Sigmoid colon (tissue), 7 donors: Measurements from ENCODE around the gene PCGF2. TPM values are rescaled to one million over a fixed set of nuclear protein-coding genes. Genes with fewer than 3 reads are reported as not detected.
"Not testable (repeated sequence)": the region's sequence is repeated elsewhere in the genome, so short reads cannot be mapped to it uniquely, and the experiment has no call there.

Experiments used
- DNase-seq: peaks from one replicate; pipeline ENCODE4 v3.0.0-alpha.2; 2019
- H3K27ac ChIP-seq, 4 donors: fragments of 200-600 bp; sonication (generic); one replicate each; pipeline ENCODE4 v1.5.1; 2016 to 2019; ENCODE audit warnings: mild to moderate bottlenecking in 1 of 4
- H3K27me3 ChIP-seq, 3 donors: fragments of 200-600 bp; sonication (generic); one replicate each; pipeline ENCODE4 v1.5.1; 2019; ENCODE audit warnings: mild to moderate bottlenecking in 1 of 3
- H3K36me3 ChIP-seq, 4 donors: fragments of 200-600 bp; sonication (generic); one replicate each; pipeline ENCODE4 v1.5.1; 2016 to 2019
- H3K4me1 ChIP-seq, 4 donors: fragments of 200-600 bp; sonication (generic); one replicate each; pipeline ENCODE4 v1.5.1; 2017 to 2019
- H3K4me3 ChIP-seq, 4 donors: fragments of 200-600 bp; sonication (generic); one replicate each; pipeline ENCODE4 v1.5.1; 2017 to 2019; ENCODE audit warnings: mild to moderate bottlenecking in 2 of 4, moderate library complexity in 1 of 4
- H3K9me3 ChIP-seq, 4 donors: fragments of 200-600 bp in 3 of 4; sonication (generic) in 3 of 4; one replicate each; pipeline versions ENCODE4 v1.5.1 to v1.6.1; 2013 to 2019
- CTCF ChIP-seq, 4 experiments: fragments of 450-650 bp in 3 of 4; fragments of 200-600 bp in 1 of 4; IDR thresholded peaks; one replicate each; pipeline ENCODE4 v1.5.1; 2016 to 2019; ENCODE audit warnings: antibody characterized with exemption in 4 of 4, mild to moderate bottlenecking in 3 of 4, moderate library complexity in 2 of 4
- EP300 ChIP-seq, 4 donors: sonication (generic); formaldehyde crosslinking; IDR thresholded peaks; one replicate each; pipeline ENCODE4 v1.6.1; 2017; ENCODE audit warnings: antibody characterized with exemption in 4 of 4
- POLR2A ChIP-seq, 2 donors: fragments of 450-650 bp; IDR thresholded peaks; one replicate each; pipeline ENCODE4 v1.6.1; 2016; ENCODE audit warnings: antibody characterized with exemption in 2 of 2, mild to moderate bottlenecking in 2 of 2, moderate library complexity in 2 of 2
- POLR2AphosphoS5 ChIP-seq, 4 donors: sonication (generic); formaldehyde crosslinking; IDR thresholded peaks; one replicate each; pipeline ENCODE4 v1.6.1; 2017; ENCODE audit warnings: antibody characterized with exemption in 4 of 4
- WGBS, 2 donors: extraction: QIAGEN DNeasy Blood & Tissue Kit; methylation state at CpG; one replicate each; pipeline ENCODE4 v1.1.7; 2013; 5-methylcytosine and 5-hydroxymethylcytosine counted together
- intact Hi-C: fragments of 100-400 bp; cut with DNase I; formaldehyde crosslinking; loops from one replicate; pipeline ENCODE4 v1.15.1; 2023
- polyA plus RNA-seq, 3 donors: library from polyadenylated mRNA; stranded (reverse); fragments of 200-250 nt; gene quantifications; one replicate each; pipeline ENCODE4 v1.2.3, GENCODE V29; 2013
- total RNA-seq, 4 donors: library from RNA; depleted of rRNA; stranded (reverse); fragments of >200 nt; gene quantifications; one replicate each; pipeline ENCODE4 v1.1.0, GENCODE V29; 2016
- donor health status: healthy with polysubstance abuse.
- donor health status: Bipolar disorder and iron deficiency.
- donor health status: healthy.

Gene PCGF2
- total and polyA plus RNA-seq, 7 donors, result 4.3 to 32.6 (median 8.9) TPM

- Histone ChIP-seq H3K4me1 (peaks cover 2 to 42% (median 40%) of the 10 kb centered on the region in 4 donors), H3K9me3 (no peaks in the 10 kb centered on the region), H3K27ac (peak overlapping the region; percentile 83 to 94 (median 88)), H3K36me3 (peaks cover 0 to 15% (median 2%) of the 10 kb centered on the region in 4 donors), H3K27me3 (no peaks in the 10 kb centered on the region), H3K4me3 (peak overlapping the region; percentile 42 to 84 (median 72))
- intact Hi-C loops, result loop anchor here (2.0 kb wide), 1 partner anchor 23 kb away; no protein-coding TSS in a partner anchor
- DNase-seq, result no peak
- TF ChIP-seq POLR2AphosphoS5 (IDR thresholded peaks at IDR 0.05) (no peak), POLR2A (IDR thresholded peaks at IDR 0.05) (no peak), EP300 (IDR thresholded peaks at IDR 0.05) (no peak), CTCF (IDR thresholded peaks at IDR 0.05) (no peak)
- WGBS, 2 donors, result 24 to 30% methylated on average over 14 of the region's 14 CpGs
Observed at GRCh38 chr17:38729368-38729885, 18.7 kb downstream of the PCGF2 start.

- Histone ChIP-seq H3K27me3 (no peaks in the 10 kb centered on the region), H3K27ac (peak overlapping the region in 1 of 4 donors; percentile 87), H3K36me3 (peaks cover 0 to 11% (median 0%) of the 10 kb centered on the region in 4 donors), H3K4me3 (no peak overlapping the region), H3K4me1 (peaks cover 2 to 46% (median 45%) of the 10 kb centered on the region in 4 donors), H3K9me3 (no peaks in the 10 kb centered on the region)
- intact Hi-C loops, result loop anchor here (2.0 kb wide), 1 partner anchor 22 kb away; no protein-coding TSS in a partner anchor
- no peak for DNase-seq
- no peak for TF ChIP-seq CTCF (IDR thresholded peaks at IDR 0.05)
- no peak for TF ChIP-seq EP300 (IDR thresholded peaks at IDR 0.05)
- no peak for TF ChIP-seq POLR2A (IDR thresholded peaks at IDR 0.05)
- no peak for TF ChIP-seq POLR2AphosphoS5 (IDR thresholded peaks at IDR 0.05)
- 59 to 76% methylated on average over 8 of the region's 8 CpGs for WGBS, 2 donors
Observed at GRCh38 chr17:38728290-38728831, 19.8 kb downstream of the PCGF2 start.

- Histone ChIP-seq H3K9me3 (no peaks in the 10 kb centered on the region), H3K27me3 (no peaks in the 10 kb centered on the region), H3K4me1 (peaks cover 2 to 46% (median 43%) of the 10 kb centered on the region in 4 donors), H3K4me3 (no peak overlapping the region), H3K36me3 (peaks cover 0 to 12% (median 0%) of the 10 kb centered on the region in 4 donors), H3K27ac (no peak overlapping the region)
- WGBS, 2 donors, result 75 to 85% methylated on average over 5 of the region's 5 CpGs
- TF ChIP-seq POLR2A (IDR thresholded peaks at IDR 0.05), result no peak
- DNase-seq, result no peak
- intact Hi-C loops, result loop anchor here (2.0 kb wide), 1 partner anchor 21 kb away; no protein-coding TSS in a partner anchor
Observed at GRCh38 chr17:38727736-38728135, 20.4 kb downstream of the PCGF2 start.

- H3K27me3 ChIP-seq, H3K27ac ChIP-seq, DNase-seq, intact Hi-C loops, H3K4me3 ChIP-seq, H3K9me3 ChIP-seq: not testable (repeated sequence)
- peaks cover 7 to 28% (median 13%) of the 10 kb centered on the region in 4 donors for H3K36me3 ChIP-seq
- H3K4me1 ChIP-seq, result peaks cover 2 to 31% (median 27%) of the 10 kb centered on the region in 4 donors
- 14 to 66% methylated on average over 8 of the region's 8 CpGs for WGBS, 2 donors
Observed at GRCh38 chr17:38726145-38726544, 22.0 kb downstream of the PCGF2 start.

- H3K27ac ChIP-seq, result peak overlapping the region in 3 of 4 donors; percentile 28 to 61 (median 54)
- H3K4me1 ChIP-seq, result peaks cover 0 to 23% (median 21%) of the 10 kb centered on the region in 4 donors
Observed at GRCh38 chr17:38725066-38725465, 23.1 kb downstream of the PCGF2 start.

More at GRCh38 chr17:38725066-38725465, 23.1 kb downstream of the PCGF2 start:
- DNase-seq, result no peak
- Histone ChIP-seq H3K27me3 (no peaks in the 10 kb centered on the region), H3K9me3 (no peaks in the 10 kb centered on the region), H3K36me3 (peaks cover 14 to 38% (median 21%) of the 10 kb centered on the region in 4 donors), H3K4me3 (no peak overlapping the region)
- TF ChIP-seq POLR2A (IDR thresholded peaks at IDR 0.05), result no peak
- no peak for TF ChIP-seq POLR2AphosphoS5 (IDR thresholded peaks at IDR 0.05)
- TF ChIP-seq EP300 (IDR thresholded peaks at IDR 0.05), result no peak
- no peak for TF ChIP-seq CTCF (IDR thresholded peaks at IDR 0.05)
- 66 to 82% methylated on average over 10 of the region's 10 CpGs for whole genome bisulfite sequencing, 2 donors
- intact Hi-C loops, result no loop called here
